Ramos (cell line): ENCODE measurements around the gene KDM2B.
"Not testable (repeated sequence)": the region's sequence is repeated elsewhere in the genome, so short reads cannot be mapped to it uniquely, and the experiment has no call there.

ENCODE experiments used
- in situ Hi-C: fragments of 300-500 bp; cut with MboI; formaldehyde crosslinking; loops from one replicate; pipeline ENCODE4 v1.14.3; 2022; ENCODE audit warnings: low sequenced_read_pairs; ENCODE audit not compliant: unreplicated experiment

The KDM2B gene

DNA sequence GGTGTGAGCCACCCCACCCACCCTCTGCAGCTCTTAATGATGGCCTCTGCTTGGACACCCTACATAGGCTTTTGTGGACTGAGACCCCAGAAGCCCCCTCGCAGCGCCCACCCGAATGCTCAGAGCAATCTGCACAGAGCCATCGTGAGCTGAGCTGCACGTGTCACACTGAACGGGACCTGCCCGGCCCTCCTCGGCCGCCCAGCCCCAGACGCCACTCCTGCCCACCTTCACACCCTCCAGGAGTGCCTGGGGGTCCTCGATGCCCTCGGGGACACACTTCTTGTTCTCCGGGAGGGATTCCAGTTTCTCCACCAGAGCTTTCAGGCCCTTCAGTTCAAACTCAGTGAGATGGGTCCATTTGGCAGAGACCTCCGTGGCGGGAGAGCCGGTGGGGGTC is 71.5 kb downstream of the KDM2B start:
- in situ Hi-C loops: no loop called here

DNA sequence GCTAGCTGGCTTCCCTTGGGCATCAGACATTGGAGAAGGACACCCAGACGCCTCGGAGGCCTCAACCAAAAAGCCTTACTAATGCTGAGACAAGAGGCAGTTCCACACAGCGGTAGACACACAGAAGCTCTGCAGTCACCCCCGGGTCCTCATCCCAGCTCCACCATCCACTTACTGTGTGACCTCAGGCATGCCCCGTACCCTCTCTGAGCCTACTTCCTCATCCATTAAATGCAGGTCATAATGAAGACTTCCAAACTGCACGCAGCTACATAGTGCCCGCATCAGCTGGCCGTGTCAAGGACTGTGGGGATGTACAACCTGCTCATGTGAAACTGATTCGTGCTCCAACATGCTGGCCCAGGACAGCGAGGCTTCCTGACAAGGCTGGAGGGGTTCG is 72.3 kb downstream of the KDM2B start:
- in situ Hi-C loops: no loop called here

DNA sequence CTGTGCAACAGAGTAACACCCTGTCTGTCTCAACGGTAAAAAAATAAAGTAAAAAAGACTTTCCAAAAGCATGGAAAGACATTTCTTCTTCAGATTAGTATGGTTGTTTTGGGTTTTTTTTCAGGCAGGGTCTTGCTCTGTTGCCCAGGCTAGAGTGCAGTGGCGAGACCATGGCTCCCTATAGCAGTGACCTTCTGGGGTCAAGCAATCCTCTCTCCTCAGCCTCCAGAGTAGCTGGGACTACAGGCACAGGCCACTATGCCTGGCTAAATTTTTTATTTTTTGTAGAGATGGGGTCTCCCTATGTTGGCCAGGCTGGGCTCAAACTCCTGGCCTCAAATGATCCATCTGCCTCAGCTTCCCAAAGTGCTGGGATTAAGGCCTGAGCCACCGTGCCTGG is 72.8 kb downstream of the KDM2B start:
- in situ Hi-C loops: no loop called here

DNA sequence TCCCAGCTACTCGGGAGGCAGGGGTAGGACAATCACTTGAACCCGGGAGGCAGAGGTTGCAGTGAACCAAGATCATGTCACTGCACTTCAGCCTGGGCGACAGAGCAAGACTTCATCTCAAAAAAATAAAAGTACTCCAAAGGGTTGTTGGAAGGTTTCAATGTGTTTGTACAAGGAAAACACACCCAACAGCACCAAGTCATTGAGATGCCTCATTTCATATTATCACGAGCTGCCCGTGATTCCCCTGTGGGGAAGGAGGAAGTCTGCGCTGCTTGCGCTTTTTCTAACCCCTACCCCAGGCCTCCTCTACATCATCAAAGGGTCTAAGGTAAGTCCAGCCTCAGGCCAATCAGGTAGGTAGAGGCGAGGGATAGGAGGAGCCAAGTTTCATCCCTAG is 73.6 kb downstream of the KDM2B start:
- in situ Hi-C loops: no loop called here

DNA sequence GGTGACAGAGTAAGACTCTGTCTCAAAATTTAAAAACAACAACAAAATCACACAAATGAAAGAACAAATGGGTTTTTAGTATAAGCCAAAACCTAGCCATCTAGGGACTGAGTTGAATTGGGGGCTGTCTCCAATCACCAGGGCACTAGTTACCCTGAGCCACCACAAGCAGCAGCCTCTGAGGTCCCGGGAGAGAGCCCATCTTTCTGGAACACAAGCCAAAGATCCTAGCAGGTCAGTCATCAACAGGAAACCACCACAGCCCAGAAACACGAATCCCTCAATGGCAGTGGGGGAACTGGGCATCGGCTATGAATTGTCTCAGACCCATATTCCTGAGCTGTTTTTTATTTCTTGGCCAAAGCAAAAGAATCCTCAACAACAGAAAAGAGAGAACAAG is 75.3 kb downstream of the KDM2B start:
- in situ Hi-C loops: no loop called here

DNA sequence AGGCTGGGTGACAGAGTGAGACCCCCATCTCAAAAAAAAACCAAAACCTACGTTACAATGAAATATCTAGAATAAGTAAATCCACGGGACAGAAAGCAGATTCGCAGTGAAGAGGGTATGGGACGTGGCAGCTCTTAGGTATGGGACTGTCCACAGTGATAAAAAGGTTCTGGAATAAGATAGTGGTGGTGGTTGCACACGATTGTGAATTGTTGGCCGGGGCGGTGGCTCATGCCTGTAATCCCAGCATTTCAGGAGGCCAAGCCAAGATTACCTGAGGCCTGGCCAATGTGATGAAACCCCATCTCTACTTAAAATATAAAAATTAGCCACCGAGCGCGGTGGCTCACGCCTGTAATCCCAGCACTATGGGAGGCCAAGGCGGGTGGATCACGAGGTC is 76.3 kb downstream of the KDM2B start:
- in situ Hi-C loops: no loop called here

DNA sequence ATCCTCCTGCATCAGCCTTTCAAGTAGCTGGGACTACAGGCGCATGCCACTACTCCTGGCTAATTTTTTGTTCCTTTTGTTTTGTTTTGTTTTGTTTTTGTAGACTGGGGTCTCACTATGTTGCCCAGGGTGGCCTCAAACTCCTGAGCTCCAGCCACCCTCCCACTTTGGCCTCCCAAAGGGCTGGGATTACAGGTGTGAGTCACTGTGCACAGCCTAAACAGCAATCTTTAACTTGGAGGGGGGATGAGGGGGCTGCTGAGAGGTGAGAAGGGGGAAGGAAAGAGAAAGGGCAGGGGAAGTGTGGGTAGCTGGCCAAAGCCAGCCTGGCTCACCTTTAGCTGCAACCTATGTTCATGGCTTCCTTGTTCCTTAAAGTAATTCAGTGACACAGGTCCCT is 77.4 kb downstream of the KDM2B start:
- in situ Hi-C loops: no loop called here

DNA sequence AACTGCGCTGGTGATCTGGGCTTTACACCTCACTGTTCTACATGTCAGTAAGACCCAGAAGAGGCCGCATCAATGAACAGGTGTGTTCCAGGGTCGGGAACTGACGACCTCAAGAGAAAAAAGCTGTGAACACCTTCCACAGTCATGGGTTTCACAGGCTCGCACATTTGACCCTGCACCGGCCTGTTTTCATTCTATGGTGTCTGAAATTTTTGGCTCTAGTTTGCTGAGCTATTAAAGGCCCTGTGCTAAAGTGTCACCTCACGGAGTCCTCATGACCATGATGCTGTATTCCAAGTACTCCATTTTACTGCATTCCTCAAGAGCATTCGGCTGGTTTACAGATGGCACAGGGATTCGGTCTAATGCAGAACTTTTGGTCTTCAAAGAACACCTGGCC is 78.9 kb downstream of the KDM2B start:
- in situ Hi-C loops: no loop called here

DNA sequence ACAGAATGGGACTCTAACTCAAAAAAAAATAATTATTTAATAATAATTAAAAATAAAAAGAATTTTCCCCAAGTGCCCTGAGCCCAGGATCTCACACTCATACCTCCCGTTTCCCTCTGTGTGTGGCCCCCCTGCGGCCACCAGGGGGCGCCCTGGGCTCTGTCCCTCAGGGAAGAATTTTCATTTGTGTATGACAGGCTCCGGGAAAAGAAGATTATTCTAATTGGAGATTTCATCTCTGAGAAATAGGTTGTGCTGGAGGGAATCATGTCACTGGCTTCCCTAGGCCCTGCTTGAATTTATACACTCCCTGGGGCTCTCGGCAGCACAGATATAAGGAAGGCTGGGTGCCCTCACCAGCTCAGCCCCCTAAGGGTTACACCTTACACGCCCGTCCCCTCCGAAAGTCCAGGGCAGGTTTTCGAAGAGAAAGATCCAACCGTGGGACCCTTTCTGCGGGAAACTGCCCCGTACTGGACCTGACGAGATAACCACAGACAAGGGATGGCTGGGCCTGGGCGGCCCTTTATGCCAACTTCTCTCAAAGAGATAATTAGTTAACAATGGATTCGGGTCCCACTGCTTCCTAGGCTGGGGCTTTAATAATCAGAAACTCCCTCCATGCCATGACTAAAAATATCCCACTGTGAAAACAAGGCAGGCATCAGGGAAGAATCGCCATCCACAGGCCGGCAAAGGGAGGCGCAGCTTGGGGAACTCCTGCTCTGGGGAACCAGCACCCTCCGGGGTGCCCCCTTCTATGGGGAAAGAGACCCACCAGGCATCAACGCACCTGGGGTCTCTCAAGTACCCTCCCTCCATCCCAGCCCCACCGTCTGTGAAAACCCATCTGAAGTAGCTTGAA is 80.7 kb downstream of the KDM2B start:
- in situ Hi-C loops: no loop called here

DNA sequence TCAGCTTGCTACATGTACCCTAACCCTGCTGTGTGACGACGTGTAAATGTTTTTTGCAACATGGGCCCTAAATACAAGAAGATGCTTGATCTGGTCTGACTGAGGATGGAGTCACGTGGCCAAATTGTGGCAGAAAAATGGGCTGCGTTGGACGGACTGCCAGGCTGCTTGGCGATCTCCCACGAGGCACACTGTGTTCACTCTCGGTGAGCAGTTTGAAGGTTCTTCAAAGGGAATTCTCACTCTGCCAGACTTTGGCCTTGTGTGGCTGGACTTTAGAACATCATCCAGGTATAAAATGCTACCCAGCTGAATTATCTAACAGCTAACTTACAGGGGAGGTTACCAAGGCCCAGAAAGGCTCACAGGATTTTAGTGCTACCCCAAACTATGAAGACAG is 85.1 kb downstream of the KDM2B start:
- in situ Hi-C loops: no loop called here

DNA sequence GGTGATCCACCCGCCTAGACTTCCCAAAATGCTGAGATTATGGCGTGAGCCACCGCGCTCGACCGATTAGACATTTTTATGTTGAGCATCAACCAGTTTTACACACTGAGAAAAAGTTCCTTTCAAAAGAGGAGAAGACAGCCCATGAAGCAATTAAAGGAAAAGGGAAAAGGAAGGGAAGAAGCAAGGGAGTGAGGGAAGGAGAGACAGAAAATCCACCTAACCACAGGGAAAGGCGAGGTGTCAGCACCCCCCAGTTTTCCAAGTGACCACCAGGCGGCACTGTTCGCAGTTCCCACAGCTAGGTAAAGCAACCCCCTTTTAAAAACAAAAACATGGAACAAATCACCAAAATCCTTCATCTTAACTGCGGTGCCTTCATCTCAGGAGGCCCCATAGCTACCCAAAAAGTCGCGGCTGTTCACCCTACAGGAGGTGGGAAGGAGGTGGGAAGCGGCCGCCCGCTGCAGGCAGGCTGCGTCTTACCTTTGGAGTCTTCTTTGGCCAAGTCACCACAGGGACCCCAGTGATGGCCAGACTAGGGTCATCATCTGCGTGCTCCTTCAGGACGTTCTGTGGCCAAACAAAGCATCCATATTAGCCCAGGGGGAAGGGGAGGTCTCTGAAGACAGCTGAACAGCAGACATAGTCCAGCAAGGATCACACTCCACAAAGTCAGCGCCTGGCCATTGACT is 86.6 kb downstream of the KDM2B start:
- in situ Hi-C loops: loop anchor here (5.0 kb wide), 1 partner anchor 183 kb away; no protein-coding TSS in a partner anchor

DNA sequence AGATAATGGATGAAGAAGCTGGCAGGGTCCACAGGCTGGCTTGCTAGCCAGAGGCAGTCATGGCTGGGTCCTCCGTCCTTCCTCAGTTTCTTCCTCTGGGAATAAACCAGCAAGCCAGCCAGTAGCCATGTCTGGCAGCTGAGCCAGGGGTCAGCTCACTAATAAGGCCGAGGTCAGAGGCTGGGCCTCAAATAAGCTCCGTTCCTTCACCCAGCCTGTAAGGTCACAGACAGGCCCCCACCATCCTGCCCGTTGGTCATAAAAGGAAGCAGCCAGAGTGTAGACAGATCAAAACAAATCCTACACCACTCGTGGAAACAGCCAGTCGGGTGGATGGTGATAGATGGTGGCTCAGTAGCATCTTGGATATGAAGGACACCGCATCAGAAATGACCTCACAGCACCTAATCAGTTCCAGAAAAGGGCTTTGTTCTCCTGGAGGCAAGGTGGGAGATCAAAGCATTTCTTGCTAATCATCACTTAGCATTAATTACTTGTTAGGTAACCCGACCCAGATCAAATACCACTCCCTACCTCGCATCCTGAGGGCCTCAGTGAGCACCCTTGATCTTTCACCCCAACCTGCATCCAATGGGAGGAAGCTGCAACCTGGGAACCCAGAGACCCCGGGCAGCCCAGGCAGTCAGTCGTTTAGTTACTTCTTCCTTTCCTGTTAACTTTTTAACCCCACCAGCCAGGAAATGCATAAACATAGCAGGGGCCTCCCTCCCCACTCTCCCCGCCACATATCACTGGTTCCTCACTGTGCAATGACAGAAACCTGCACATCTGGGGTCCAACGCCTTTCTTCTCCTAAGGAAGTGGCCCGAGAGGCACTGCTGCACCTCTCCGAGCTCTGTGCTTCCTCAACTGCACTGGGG is 90.2 kb downstream of the KDM2B start:
- in situ Hi-C loops: loop anchor here (5.0 kb wide), 1 partner anchor 187 kb away; no protein-coding TSS in a partner anchor

DNA sequence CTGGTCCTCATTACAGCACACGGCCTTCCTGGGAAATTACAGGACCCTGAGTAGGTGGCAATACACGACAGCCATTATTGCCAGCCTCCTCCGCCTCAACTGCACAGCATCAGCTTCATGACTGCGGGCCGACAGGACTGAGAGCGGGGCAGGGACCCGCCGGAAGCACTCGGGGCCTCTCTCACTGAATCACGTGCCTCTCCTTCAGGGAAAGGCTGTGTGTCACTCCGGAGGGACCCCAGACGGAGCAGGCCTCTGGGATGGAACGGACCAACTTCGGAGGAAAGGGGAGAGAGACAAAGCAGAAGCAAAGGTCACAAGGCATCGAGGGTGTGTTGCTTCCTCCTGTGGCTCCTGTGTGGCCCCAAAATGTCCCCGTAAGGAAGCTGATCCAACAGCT is 90.9 kb downstream of the KDM2B start:
- in situ Hi-C loops: loop anchor here (5.0 kb wide), 1 partner anchor 187 kb away; no protein-coding TSS in a partner anchor

DNA sequence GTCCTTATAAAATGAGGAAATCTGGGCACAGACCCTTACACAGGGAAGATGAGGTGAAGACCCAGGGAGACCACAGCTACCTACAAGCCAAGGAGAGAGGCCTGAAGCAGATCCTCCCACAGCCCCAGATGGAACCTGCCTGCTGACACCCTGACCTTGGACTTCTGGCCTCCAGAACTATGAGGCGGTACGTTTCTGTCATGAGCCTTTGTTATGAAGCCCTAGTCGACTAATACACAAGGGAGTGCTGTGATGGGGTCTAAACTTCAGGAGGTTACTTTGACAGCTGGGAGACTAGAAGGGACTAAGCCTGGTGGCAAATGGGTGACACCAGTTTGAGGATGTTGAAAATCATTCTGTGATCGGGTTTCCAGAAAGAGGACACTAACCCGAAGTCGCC is 95.9 kb downstream of the KDM2B start:
- in situ Hi-C loops: no loop called here

DNA sequence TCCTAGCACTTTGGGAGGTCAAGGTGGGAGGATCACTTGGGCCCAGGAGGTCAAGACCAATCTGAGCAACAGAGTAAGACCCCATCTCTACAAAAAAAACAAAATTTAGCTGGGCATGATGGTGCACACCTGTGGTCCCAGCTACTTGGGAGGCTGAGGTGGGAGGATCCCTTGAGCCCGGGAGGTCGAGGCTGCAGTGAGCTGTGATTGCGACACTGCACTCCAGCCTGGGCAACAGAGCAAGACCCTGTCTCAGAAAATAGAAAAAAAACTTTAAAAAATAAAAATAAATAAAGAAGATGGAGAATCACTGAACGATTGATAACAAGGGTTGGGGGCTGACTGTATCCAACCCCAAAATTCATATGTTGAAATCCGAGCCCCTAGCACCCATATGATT is 96.3 kb downstream of the KDM2B start:
- in situ Hi-C loops: not testable (repeated sequence)

DNA sequence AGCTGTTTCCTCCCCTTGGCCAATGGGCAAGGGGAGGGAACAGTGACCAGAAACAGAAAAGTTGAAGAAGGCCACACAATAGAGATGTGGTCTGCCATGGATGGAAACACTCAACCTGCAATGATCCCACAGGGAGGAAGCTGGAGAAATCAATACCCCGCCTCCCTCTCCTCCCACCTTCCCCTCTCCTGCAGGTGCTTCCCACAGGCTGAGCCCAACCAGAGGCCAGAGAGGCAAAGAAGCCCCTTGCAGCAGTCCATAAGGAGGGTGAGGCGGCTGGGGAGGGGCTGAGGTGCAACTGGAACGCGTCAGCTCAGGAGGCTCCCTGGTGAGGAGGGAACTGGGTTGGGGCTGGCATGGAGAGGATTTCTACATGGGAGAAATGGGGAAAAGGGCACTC is 96.9 kb downstream of the KDM2B start:
- in situ Hi-C loops: no loop called here

DNA sequence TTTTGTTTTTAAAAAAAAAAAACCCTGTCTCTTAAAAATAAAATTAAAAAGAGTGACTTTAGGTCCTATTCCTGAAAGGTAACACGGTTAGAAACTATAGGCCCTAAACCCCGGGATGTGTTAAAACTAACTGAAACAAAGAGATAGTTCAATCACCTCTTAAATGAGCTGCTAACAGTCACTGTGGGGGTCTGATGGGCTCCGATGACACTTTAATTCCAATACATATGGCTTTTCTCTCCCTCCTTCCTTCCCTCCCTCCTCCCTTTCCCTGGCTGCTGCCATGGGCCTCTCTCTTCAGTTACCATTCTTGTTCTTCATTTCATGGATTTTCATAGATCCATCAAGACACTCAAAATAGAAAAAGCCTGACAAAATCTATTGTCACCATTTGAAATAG is 104.3 kb downstream of the KDM2B start:
- in situ Hi-C loops: no loop called here

DNA sequence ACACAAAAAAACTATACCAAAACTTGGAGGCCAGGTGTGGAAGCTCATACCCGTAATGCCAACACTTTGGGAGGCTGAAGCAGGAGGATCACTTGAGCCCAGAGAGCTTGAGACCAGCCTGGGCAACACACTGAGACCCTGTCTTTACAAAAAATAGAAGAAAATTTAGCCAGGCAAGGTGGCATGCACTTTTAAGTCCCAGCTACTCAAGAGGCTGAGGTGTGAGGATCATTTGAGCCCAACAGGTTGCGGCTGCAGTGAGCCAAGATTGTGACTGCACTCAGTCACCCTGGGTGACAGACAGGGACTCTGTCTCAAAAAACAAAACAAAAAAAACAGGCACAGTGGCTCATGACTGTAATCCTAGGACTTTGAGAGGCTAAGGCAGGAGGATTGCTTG is 105.5 kb downstream of the KDM2B start:
- in situ Hi-C loops: no loop called here

DNA sequence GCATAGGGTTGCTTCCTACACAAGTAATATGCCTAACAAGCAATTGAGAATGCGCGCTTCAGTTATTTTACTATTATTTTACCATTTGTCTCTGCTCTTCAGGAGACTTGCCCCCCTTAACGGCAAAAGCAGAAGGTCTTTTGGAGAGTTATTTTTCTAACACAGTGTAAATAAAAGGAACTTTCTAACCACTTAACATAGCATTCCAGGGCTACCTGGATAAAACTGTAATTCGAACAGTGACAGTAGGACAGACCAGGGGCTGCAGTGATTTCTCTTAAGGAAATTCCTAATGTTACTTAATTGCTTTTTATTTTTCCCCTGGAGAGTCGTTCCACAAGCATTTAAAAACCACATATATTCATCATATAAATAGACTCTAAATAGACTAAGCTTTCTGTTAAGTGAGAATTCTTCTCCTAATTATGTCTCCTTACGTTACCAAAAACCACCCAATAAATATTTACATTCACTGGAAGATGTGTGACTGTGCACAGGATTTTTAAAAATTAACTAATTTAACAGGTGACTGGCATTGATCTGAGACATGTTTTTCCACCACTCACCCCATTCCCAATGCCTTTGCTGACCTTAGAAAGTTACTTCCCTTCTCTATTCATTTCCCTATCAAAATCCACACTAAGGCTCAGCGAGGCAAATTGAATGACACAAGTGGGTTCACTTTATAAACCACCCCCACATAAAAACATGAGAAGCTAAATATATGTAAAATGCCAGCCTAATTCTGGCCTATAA is 108.5 kb downstream of the KDM2B start:
- in situ Hi-C loops: no loop called here

DNA sequence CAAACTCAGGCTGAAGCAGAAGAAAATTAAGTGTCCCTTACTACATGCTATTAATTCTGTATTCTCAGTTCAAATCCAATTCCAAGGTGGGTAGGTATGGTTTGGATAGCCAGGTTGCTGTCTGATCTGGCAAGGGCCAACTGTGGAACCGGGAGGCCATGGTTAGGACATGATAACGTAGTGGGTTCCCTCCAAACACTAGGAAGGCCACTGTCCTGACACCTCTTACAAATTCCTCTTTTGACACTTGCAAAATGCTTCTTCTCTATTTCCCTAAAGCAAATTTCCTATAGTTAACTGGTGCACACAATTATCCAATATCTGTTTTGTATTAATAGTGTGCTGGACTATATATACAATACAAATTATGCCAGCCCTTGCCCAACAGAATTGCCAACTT is 110.1 kb downstream of the KDM2B start:
- in situ Hi-C loops: no loop called here
